Stimulated activated CD4-positive, alpha-beta T cell treated with anti-CD3 and anti-CD28 coated beads, Interleukin-12 subunit alpha, Interleukin-12 subunit beta, amount 100 ng/mL, for 4 hours (primary cell): Measurements from ENCODE around the gene PRR5L.

Experiments
- DNase-seq: peaks from one replicate; pipeline ENCODE4 v3.0.0-alpha.2; 2020

The PRR5L gene

GRCh38 chr11:36407356-36407755 is 111.3 kb downstream of the PRR5L start:
- DNase-seq = no peak

GRCh38 chr11:36408498-36409136 is 112.5 kb downstream of the PRR5L start:
- DNase-seq = no peak

- no peak for DNase-seq
Observed at GRCh38 chr11:36409152-36409816, 113.2 kb downstream of the PRR5L start.

GRCh38 chr11:36411202-36411640 is 115.1 kb downstream of the PRR5L start:
- DNase-seq = no peak

GRCh38 chr11:36412781-36413383 is 116.8 kb downstream of the PRR5L start:
- DNase-seq = no peak

- no peak for DNase-seq
Observed at GRCh38 chr11:36417154-36417553, 121.1 kb downstream of the PRR5L start.

GRCh38 chr11:36419791-36420424 is 123.8 kb downstream of the PRR5L start:
- DNase-seq = no peak

GRCh38 chr11:36421546-36422155 is 125.6 kb downstream of the PRR5L start:
- no peak for DNase-seq

- DNase-seq = no peak
Observed at GRCh38 chr11:36425561-36426081, 129.5 kb downstream of the PRR5L start.

GRCh38 chr11:36426226-36426848 is 130.2 kb downstream of the PRR5L start:
- DNase-seq = no peak

- no peak for DNase-seq
Observed at GRCh38 chr11:36427079-36427478, 131.0 kb downstream of the PRR5L start.

GRCh38 chr11:36427876-36428275 is 131.8 kb downstream of the PRR5L start:
- DNase-seq = no peak

GRCh38 chr11:36431429-36432092 is 135.5 kb downstream of the PRR5L start:
- DNase-seq = no peak

GRCh38 chr11:36432093-36432469 is 136.0 kb downstream of the PRR5L start:
- DNase-seq = no peak

- no peak for DNase-seq
Observed at GRCh38 chr11:36432738-36433137, 136.7 kb downstream of the PRR5L start.

- DNase-seq = no peak
Observed at GRCh38 chr11:36436064-36436463, 140.0 kb downstream of the PRR5L start.

- DNase-seq = no peak
Observed at GRCh38 chr11:36436589-36436988, 140.5 kb downstream of the PRR5L start.

- DNase-seq = no peak
Observed at GRCh38 chr11:36437413-36437812, 141.3 kb downstream of the PRR5L start.

GRCh38 chr11:36438126-36438525 is 142.0 kb downstream of the PRR5L start:
- no peak for DNase-seq

GRCh38 chr11:36441610-36442208 is 145.6 kb downstream of the PRR5L start:
- no peak for DNase-seq

- DNase-seq = no peak
Observed at GRCh38 chr11:36443661-36444060, 147.6 kb downstream of the PRR5L start.

GRCh38 chr11:36446135-36446534 is 150.0 kb downstream of the PRR5L start:
- no peak for DNase-seq
